Measurements from ENCODE around the gene DYNLRB1.

Gene DYNLRB1

DNA sequence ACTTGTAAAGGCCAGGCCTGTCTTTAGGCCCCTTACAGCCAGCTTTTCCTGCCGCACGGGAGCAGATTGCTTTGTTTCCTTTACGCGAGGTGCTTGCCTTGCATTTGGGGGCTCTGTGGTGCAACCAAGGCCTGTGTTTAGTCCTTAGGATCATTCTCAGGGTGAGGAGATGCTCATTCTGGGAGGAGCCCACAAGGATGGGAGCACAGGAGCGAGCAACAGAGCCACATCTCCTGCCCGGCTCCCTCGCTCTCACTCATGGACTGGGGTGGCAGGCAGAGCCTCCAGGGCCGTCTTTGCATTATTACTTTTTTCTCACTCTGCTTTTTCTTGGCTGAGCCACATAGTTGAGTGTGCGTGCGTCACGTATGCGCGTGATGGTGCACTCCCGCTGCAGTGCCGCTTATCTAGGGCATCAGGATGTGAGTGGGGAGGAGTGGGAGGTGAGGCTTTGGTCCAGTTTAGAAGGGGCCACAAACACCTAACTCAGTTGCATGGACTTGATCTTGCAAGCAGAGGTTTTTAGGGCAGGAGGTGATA lies 19.1 kb downstream of the DYNLRB1 start:
- Histone ChIP-seq H3K9ac (ENCODE audit: low read depth, low read length, poor library complexity, severe bottlenecking) (no peak overlapping the region), H2AFZ (ENCODE audit: low read length) (no peak overlapping the region), H3K79me2 (ENCODE audit: insufficient read depth, low read length) (peaks cover 17% of the 10 kb centered on the region; the same call in 1 of the 2 replicates), H3K4me1 (ENCODE audit: insufficient read depth, low read length, poor library complexity, severe bottlenecking) (no peaks in the 10 kb centered on the region), H3K9me2 (replicated peaks; ENCODE audit: low read depth, low read length) (no peaks in the 10 kb centered on the region), H3F3A (ENCODE audit: low read depth) (no peaks in the 10 kb centered on the region), H4K20me1 (ENCODE audit: insufficient read depth, low read length, poor library complexity, severe bottlenecking) (peaks cover 4% of the 10 kb centered on the region), H3K27me3 (ENCODE audit: insufficient read depth, low read length, poor library complexity, severe bottlenecking) (no peaks in the 10 kb centered on the region), H3K9me3 (ENCODE audit: insufficient read depth, low read depth, low read length) (no peaks in the 10 kb centered on the region), H3K4me3 (ENCODE audit: low read length, poor library complexity, severe bottlenecking) (no peak overlapping the region), H3K36me3 (ENCODE audit: insufficient read depth, low read length) (peaks cover 81% of the 10 kb centered on the region; the same call in 1 of the 2 replicates), H3K4me2 (ENCODE audit: low read depth, low read length, poor library complexity, severe bottlenecking) (no peak overlapping the region)
- TF ChIP-seq, protein P1, sequence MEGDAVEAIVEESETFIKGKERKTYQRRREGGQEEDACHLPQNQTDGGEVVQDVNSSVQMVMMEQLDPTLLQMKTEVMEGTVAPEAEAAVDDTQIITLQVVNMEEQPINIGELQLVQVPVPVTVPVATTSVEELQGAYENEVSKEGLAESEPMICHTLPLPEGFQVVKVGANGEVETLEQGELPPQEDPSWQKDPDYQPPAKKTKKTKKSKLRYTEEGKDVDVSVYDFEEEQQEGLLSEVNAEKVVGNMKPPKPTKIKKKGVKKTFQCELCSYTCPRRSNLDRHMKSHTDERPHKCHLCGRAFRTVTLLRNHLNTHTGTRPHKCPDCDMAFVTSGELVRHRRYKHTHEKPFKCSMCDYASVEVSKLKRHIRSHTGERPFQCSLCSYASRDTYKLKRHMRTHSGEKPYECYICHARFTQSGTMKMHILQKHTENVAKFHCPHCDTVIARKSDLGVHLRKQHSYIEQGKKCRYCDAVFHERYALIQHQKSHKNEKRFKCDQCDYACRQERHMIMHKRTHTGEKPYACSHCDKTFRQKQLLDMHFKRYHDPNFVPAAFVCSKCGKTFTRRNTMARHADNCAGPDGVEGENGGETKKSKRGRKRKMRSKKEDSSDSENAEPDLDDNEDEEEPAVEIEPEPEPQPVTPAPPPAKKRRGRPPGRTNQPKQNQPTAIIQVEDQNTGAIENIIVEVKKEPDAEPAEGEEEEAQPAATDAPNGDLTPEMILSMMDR (conservative IDR thresholded peaks at IDR 0.05; ENCODE audit: low read length): no peak
- TF ChIP-seq EZH2phosphoT487 (IDR thresholded peaks at IDR 0.05; ENCODE audit: borderline replicate concordance): no peak

DNA sequence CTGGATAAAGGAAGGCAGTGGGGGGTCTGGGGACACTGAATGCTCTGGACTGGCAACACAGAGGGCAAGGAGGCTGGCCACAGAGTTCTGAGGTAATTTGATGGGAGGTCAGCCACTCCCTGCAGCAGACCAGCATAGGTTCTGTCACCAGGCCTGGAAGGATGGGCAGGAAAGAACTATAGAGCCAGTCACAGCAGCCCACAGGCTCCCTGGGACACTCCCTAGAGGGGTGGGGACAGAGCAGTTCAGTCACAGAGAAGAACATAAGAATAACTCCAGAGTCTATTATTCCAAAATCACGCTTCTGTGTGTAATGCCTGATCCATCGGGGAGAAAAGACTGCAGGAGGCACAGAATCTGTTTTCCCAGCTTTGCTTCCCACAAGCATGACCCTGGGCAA lies 19.6 kb downstream of the DYNLRB1 start:
- Histone ChIP-seq H3K4me2 (ENCODE audit: low read depth, low read length, poor library complexity, severe bottlenecking) (no peak overlapping the region), H3K4me1 (ENCODE audit: insufficient read depth, low read length, poor library complexity, severe bottlenecking) (no peaks in the 10 kb centered on the region), H3K27me3 (ENCODE audit: insufficient read depth, low read length, poor library complexity, severe bottlenecking) (no peaks in the 10 kb centered on the region), H3K9me2 (replicated peaks; ENCODE audit: low read depth, low read length) (no peaks in the 10 kb centered on the region), H3K9me3 (ENCODE audit: insufficient read depth, low read depth, low read length) (no peaks in the 10 kb centered on the region), H3F3A (ENCODE audit: low read depth) (no peaks in the 10 kb centered on the region), H3K36me3 (ENCODE audit: insufficient read depth, low read length) (peaks cover 81% of the 10 kb centered on the region; the same call in 1 of the 2 replicates), H4K20me1 (ENCODE audit: insufficient read depth, low read length, poor library complexity, severe bottlenecking) (peaks cover 4% of the 10 kb centered on the region), H2AFZ (ENCODE audit: low read length) (no peak overlapping the region), H3K79me2 (ENCODE audit: insufficient read depth, low read length) (peaks cover 13% of the 10 kb centered on the region; the same call in 1 of the 2 replicates), H3K9ac (ENCODE audit: low read depth, low read length, poor library complexity, severe bottlenecking) (no peak overlapping the region), H3K4me3 (ENCODE audit: low read length, poor library complexity, severe bottlenecking) (no peak overlapping the region)
- TF ChIP-seq EZH2phosphoT487 (IDR thresholded peaks at IDR 0.05; ENCODE audit: borderline replicate concordance): no peak
- TF ChIP-seq, protein P1 (conservative IDR thresholded peaks at IDR 0.05; ENCODE audit: low read length): no peak

DNA sequence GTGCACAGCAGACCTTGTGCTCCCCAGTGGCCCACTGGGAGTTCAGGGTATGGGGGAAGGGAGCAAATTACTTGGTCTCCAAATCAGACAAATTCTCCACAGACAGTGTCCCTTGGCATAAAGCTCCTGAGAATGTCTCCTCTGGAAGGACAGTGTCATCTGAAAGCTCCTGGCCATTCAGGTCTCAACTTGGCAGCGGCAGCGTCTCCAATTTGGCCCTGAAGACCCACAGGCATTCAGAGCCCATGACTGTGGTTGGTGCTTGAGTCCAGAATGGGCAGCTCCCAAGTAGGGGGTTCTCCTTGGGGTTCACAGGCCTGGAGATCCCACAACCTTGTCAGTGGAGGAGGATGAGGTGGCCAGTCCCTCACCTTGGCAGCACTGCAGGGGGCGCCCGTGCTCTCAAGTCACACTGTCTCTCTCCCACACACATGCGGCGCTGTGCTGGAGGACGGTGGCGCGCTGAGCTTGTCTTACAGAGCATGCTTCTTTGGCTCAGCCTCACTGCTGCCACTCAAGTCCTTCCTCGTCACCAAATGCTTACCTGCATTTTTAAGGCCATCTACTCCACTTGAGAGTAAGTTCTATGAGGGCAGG lies 20.7 kb downstream of the DYNLRB1 start:
- Histone ChIP-seq H3F3A (ENCODE audit: low read depth) (no peaks in the 10 kb centered on the region), H3K9me3 (ENCODE audit: insufficient read depth, low read depth, low read length) (no peaks in the 10 kb centered on the region), H3K36me3 (ENCODE audit: insufficient read depth, low read length) (peaks cover 81% of the 10 kb centered on the region; the same call in 1 of the 2 replicates), H3K9ac (ENCODE audit: low read depth, low read length, poor library complexity, severe bottlenecking) (no peak overlapping the region), H3K9me2 (replicated peaks; ENCODE audit: low read depth, low read length) (no peaks in the 10 kb centered on the region), H4K20me1 (ENCODE audit: insufficient read depth, low read length, poor library complexity, severe bottlenecking) (peaks cover 3% of the 10 kb centered on the region), H2AFZ (ENCODE audit: low read length) (no peak overlapping the region), H3K79me2 (ENCODE audit: insufficient read depth, low read length) (peaks cover 5% of the 10 kb centered on the region; the same call in 1 of the 2 replicates), H3K27me3 (ENCODE audit: insufficient read depth, low read length, poor library complexity, severe bottlenecking) (no peaks in the 10 kb centered on the region), H3K4me3 (ENCODE audit: low read length, poor library complexity, severe bottlenecking) (no peak overlapping the region), H3K4me2 (ENCODE audit: low read depth, low read length, poor library complexity, severe bottlenecking) (no peak overlapping the region), H3K4me1 (ENCODE audit: insufficient read depth, low read length, poor library complexity, severe bottlenecking) (no peaks in the 10 kb centered on the region)
- TF ChIP-seq, protein P1 (conservative IDR thresholded peaks at IDR 0.05; ENCODE audit: low read length): peak; percentile 44
- no peak for TF ChIP-seq EZH2phosphoT487 (IDR thresholded peaks at IDR 0.05; ENCODE audit: borderline replicate concordance)

All from Loucy (cell line).